Endothelial cell of umbilical vein (primary cell): ENCODE measurements around the gene CTAGE6. TPM values are rescaled to one million over a fixed set of nuclear protein-coding genes. Genes with fewer than 3 reads are reported as not detected.

ENCODE experiments used
- BruUV-seq: library from RNA; stranded (reverse); fragments of 400-500 nt; replicated peaks from 2 replicates; lab custom pipeline; 2021; lab: Mats Ljungman, UMichigan
- CTCF ChIA-PET: fragments of 300-600, 350-600 bp; sonication (Branson Sonifier 250); formaldehyde crosslinking; loops from one replicate; lab custom pipeline; 2021; ENCODE audit warnings: antibody characterized with exemption, inconsistent platforms; lab: Charles Lee
- POLR2A ChIA-PET: fragments of 300-600, 350-600 bp; sonication (Branson Sonifier 250); formaldehyde crosslinking; loops from one replicate; lab custom pipeline; 2021; ENCODE audit warnings: antibody characterized with exemption, inconsistent platforms; lab: Charles Lee
- DNase-seq: peaks from one replicate; pipeline ENCODE4 v3.0.0-alpha.2; 2011; ENCODE audit warnings: low read depth, low spot score
- FAIRE-seq: peaks from 2 replicates; lab custom pipeline; 2011; peaks lifted over from hg19 to GRCh38; lab: Jason Lieb, UNC
- H2AFZ ChIP-seq: 2 replicates; pipeline ENCODE4 v1.6.0; 2012; ENCODE audit warnings: low read depth, low read length, control low read depth, inconsistent platforms
- H3K27ac ChIP-seq: 2 replicates; pipeline ENCODE4 v1.5.1; 2011; ENCODE audit warnings: low read depth, mild to moderate bottlenecking, control low read depth, low read length, moderate library complexity; ENCODE audit not compliant: insufficient read depth
- H3K27me3 ChIP-seq, 2 experiments: 2 replicates each; pipeline versions ENCODE4 v1.6.0 to v1.6.1; 2011; ENCODE audit warnings: low read length in 2 of 2, mixed read lengths in 1 of 2; ENCODE audit not compliant: control insufficient read depth in 2 of 2, insufficient read depth in 2 of 2
- H3K36me3 ChIP-seq, 2 experiments: 2 replicates in 1 of 2; 3 replicates in 1 of 2; pipeline ENCODE4 v1.5.1; 2011; ENCODE audit warnings: low read length in 2 of 2, mild to moderate bottlenecking in 1 of 2, moderate library complexity in 1 of 2; ENCODE audit not compliant: control insufficient read depth in 2 of 2, insufficient read depth in 2 of 2; ENCODE audit errors: extremely low read depth in 1 of 2
- H3K4me1 ChIP-seq: 3 replicates; pipeline ENCODE4 v1.5.1; 2011; ENCODE audit warnings: mild to moderate bottlenecking, low read length; ENCODE audit not compliant: control insufficient read depth, insufficient read depth; ENCODE audit errors: extremely low read depth
- H3K4me2 ChIP-seq: 2 replicates; pipeline ENCODE4 v1.6.1; 2011; ENCODE audit warnings: low read length, control low read depth, mixed read lengths; ENCODE audit not compliant: insufficient read depth
- H3K4me3 ChIP-seq, 3 experiments: fragments of 200-600 bp in 1 of 3; sonication (generic), shearing (Covaris generic) in 1 of 3; replicated peaks in 1 of 3; 2 replicates each; pipeline ENCODE4 v1.5.1; 2011 to 2016; ENCODE audit warnings: control low read depth in 3 of 3, low read length in 3 of 3, mild to moderate bottlenecking in 2 of 3, inconsistent platforms in 1 of 3, low read depth in 1 of 3, moderate library complexity in 1 of 3; ENCODE audit not compliant: insufficient read depth in 1 of 3
- H3K79me2 ChIP-seq: 2 replicates; pipeline ENCODE4 v1.6.0; 2012; ENCODE audit warnings: low read length, inconsistent platforms; ENCODE audit not compliant: control insufficient read depth, insufficient read depth
- H3K9ac ChIP-seq: replicated peaks from 2 replicates; pipeline ENCODE3; 2011; ENCODE audit warnings: low read length, control low read depth; ENCODE audit not compliant: insufficient read depth; ENCODE audit errors: extremely low read depth
- H3K9me1 ChIP-seq: replicated peaks from 3 replicates; pipeline ENCODE4 v1.6.0; 2011; ENCODE audit warnings: mild to moderate bottlenecking, low read length; ENCODE audit not compliant: control insufficient read depth, insufficient read depth; ENCODE audit errors: extremely low read depth
- H3K9me3 ChIP-seq: replicated peaks from 2 replicates; pipeline ENCODE4 v1.5.1; 2012; ENCODE audit warnings: low read length, inconsistent platforms; ENCODE audit not compliant: control insufficient read depth, insufficient read depth
- H4K20me1 ChIP-seq: replicated peaks from 2 replicates; pipeline ENCODE3; 2011; ENCODE audit warnings: mild to moderate bottlenecking, low read length; ENCODE audit not compliant: control insufficient read depth, insufficient read depth; ENCODE audit errors: extremely low read depth
- EZH2 ChIP-seq: IDR thresholded peaks from 2 replicates; pipeline ENCODE4 v1.6.1; 2012; ENCODE audit warnings: borderline replicate concordance, low read depth, mild to moderate bottlenecking, moderate library complexity, low read length, inconsistent platforms; ENCODE audit not compliant: severe bottlenecking
- FOS ChIP-seq: IDR thresholded peaks from 2 replicates; pipeline ENCODE4 v1.6.1; 2011; ENCODE audit warnings: mild to moderate bottlenecking, low read length, moderate library complexity, borderline replicate concordance; ENCODE audit not compliant: insufficient read depth
- GATA2 ChIP-seq: IDR thresholded peaks from 2 replicates; pipeline ENCODE4 v1.7.0; 2011; ENCODE audit warnings: low read depth, mild to moderate bottlenecking, moderate library complexity, mixed read lengths, low read length; ENCODE audit not compliant: insufficient read length, insufficient read depth
- JUN ChIP-seq: IDR thresholded peaks from 2 replicates; pipeline ENCODE4 v1.6.1; 2011; ENCODE audit warnings: borderline replicate concordance, low read depth; ENCODE audit not compliant: insufficient read length, insufficient read depth
- MYC ChIP-seq: IDR thresholded peaks from one replicate; pipeline ENCODE4 v1.6.1; 2011; ENCODE audit warnings: mild to moderate bottlenecking, low read depth, low read length
- POLR2A ChIP-seq: IDR thresholded peaks from 2 replicates; pipeline ENCODE4 v1.6.1; 2012; ENCODE audit warnings: low read depth, mild to moderate bottlenecking, control low read depth, low read length
- POLR2AphosphoS5 ChIP-seq: IDR thresholded peaks from 2 replicates; pipeline ENCODE4 v1.6.1; 2012; ENCODE audit warnings: low read depth, mild to moderate bottlenecking, control low read depth, low read length, moderate library complexity; ENCODE audit not compliant: insufficient read depth
- dilution Hi-C: fragments of 300-500 bp; cut with MboI; formaldehyde crosslinking; loops from one replicate; pipeline ENCODE4 v1.15.0; 2019; ENCODE audit warnings: low sequenced_read_pairs; ENCODE audit not compliant: extremely low pct_ligation_motif_present
- intact Hi-C: fragments of 100-400 bp; cut with micrococcal nuclease; formaldehyde crosslinking; loops from one replicate; pipeline ENCODE4 v1.10.0; 2022
- polyA plus RNA-seq, 4 experiments: library from polyadenylated mRNA; depleted of rRNA in 3 of 4; stranded (reverse) in 3 of 4; unstranded in 1 of 4; fragments of >200 nt; gene quantifications; 2 replicates each; pipeline versions ENCODE4 v1.2.1 to v1.2.3, GENCODE V29; 2011 to 2012; ENCODE audit warnings: missing spikeins in 1 of 4
- total RNA-seq: library from RNA; stranded (reverse); gene quantifications from 2 replicates; pipeline ENCODE4 v1.2.3, GENCODE V29; 2021
- TF ChIP-seq, protein P1 (sequence below), 2 donors: IDR thresholded peaks; 1 replicate in 1 of 2; 2 replicates in 1 of 2; pipeline ENCODE4 v1.5.1; 2011; ENCODE audit warnings: low read length in 2 of 2, mild to moderate bottlenecking in 2 of 2, moderate library complexity in 2 of 2, control low read depth in 1 of 2, inconsistent platforms in 1 of 2, low read depth in 1 of 2; ENCODE audit not compliant: insufficient read depth in 1 of 2; ENCODE audit errors: extremely low read depth in 1 of 2
- TF ChIP-seq, protein P2 (sequence below): IDR thresholded peaks from 2 replicates; pipeline ENCODE4 v1.6.1; 2011; ENCODE audit not compliant: insufficient read depth, insufficient read length

The CTAGE6 gene
- total and polyA plus RNA-seq, 2 donors (not counting 3 experiments of a cell fraction or from before 2014, with no cell fraction given), result 0.40 TPM; not detected in 1

DNA sequence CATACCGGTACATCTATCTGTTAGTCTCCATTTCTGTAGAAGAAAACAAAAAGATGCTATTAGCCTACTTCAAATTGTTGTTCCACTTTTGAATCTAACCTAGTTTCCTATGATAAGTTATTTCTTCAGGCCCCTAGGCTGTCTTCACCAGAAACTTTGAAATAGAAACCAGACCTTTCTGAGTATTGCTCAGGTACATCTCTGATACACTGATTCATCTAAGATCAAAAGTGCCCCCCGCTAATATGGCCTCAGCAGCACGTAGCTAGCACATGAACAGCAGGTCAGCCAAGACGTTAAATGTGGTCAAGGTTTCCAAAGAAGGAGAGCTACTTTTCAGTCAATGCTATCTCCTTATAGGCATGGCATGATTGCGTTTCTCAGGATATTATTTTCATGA, 23.6 kb downstream of the CTAGE6 start:
- CTCF ChIA-PET, result interaction anchor here (1.2 kb wide), 1 partner anchor 394 kb away, joined by 4 read pairs; no protein-coding TSS in a partner anchor
- Histone ChIP-seq H4K20me1 (no peaks in the 10 kb centered on the region), H3K79me2 (no peaks in the 10 kb centered on the region), H3K9me3 (no peaks in the 10 kb centered on the region), H3K27me3 (no peaks in the 10 kb centered on the region), H3K9me1 (no peaks in the 10 kb centered on the region), H3K4me2 (no peak overlapping the region), H3K27ac (no peak overlapping the region), H3K9ac (no peak overlapping the region), H2AFZ (no peak overlapping the region), H3K36me3 (no peaks in the 10 kb centered on the region), H3K4me1 (no peaks in the 10 kb centered on the region), H3K4me3 (no peak overlapping the region)
- POLR2A ChIA-PET, result no interaction called here
- DNase-seq (no peak), FAIRE-seq (no peak)
- intact Hi-C loops, result no loop called here
- BruUV-seq, result no TSS peak
- no peak for TF ChIP-seq POLR2AphosphoS5
- no peak for TF ChIP-seq JUN
- no peak for TF ChIP-seq POLR2A
- TF ChIP-seq, protein P1, sequence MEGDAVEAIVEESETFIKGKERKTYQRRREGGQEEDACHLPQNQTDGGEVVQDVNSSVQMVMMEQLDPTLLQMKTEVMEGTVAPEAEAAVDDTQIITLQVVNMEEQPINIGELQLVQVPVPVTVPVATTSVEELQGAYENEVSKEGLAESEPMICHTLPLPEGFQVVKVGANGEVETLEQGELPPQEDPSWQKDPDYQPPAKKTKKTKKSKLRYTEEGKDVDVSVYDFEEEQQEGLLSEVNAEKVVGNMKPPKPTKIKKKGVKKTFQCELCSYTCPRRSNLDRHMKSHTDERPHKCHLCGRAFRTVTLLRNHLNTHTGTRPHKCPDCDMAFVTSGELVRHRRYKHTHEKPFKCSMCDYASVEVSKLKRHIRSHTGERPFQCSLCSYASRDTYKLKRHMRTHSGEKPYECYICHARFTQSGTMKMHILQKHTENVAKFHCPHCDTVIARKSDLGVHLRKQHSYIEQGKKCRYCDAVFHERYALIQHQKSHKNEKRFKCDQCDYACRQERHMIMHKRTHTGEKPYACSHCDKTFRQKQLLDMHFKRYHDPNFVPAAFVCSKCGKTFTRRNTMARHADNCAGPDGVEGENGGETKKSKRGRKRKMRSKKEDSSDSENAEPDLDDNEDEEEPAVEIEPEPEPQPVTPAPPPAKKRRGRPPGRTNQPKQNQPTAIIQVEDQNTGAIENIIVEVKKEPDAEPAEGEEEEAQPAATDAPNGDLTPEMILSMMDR (IDR thresholded peaks at IDR 0.05; ENCODE audit: extremely low read depth in 1 of 2, insufficient read depth in 1 of 2, low read depth in 1 of 2, low read length in 2 of 2), result no peak
- TF ChIP-seq EZH2, result no peak
- no peak for TF ChIP-seq GATA2
- TF ChIP-seq, protein P2, sequence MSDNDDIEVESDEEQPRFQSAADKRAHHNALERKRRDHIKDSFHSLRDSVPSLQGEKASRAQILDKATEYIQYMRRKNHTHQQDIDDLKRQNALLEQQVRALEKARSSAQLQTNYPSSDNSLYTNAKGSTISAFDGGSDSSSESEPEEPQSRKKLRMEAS, result no peak
- no peak for TF ChIP-seq FOS
- no peak for TF ChIP-seq MYC
- dilution Hi-C loops, result no loop called here
